GM23338 (cell line): ENCODE measurements around the gene AGBL4. TPM values are rescaled to one million over a fixed set of nuclear protein-coding genes. Genes with fewer than 3 reads are reported as not detected.

ENCODE experiments used
- ATAC-seq: fragments of 200-7000 bp; cut with Tn5 transposase; 3 replicates; pipeline ENCODE4 v1.9.1; 2020
- DNase-seq: peaks from one replicate; pipeline ENCODE4 v3.0.0-alpha.2; 2015; ENCODE audit warnings: low spot score
- H2AFZ ChIP-seq: fragments of 200-600 bp; sonication (generic); 2 replicates; pipeline ENCODE4 v1.8.0; 2016; ENCODE audit warnings: antibody characterized with exemption, mild to moderate bottlenecking, moderate library complexity
- H3F3A ChIP-seq: fragments of 200-600 bp; sonication (generic); replicated peaks from 2 replicates; pipeline ENCODE4 v1.8.0; 2017; ENCODE audit warnings: antibody characterized with exemption, mixed run types, low read depth
- H3K27ac ChIP-seq: fragments of 200-600 bp; sonication (generic); 2 replicates; pipeline ENCODE4 v1.6.1; 2016; ENCODE audit warnings: low read depth
- H3K27me3 ChIP-seq: fragments of 200-600 bp; sonication (generic); 2 replicates; pipeline ENCODE4 v1.8.0; 2016; ENCODE audit warnings: mild to moderate bottlenecking, mixed run types, moderate library complexity; ENCODE audit not compliant: insufficient read depth
- H3K36me3 ChIP-seq: fragments of 200-600 bp; sonication (generic); 2 replicates; pipeline ENCODE4 v1.8.0; 2016; ENCODE audit warnings: mild to moderate bottlenecking; ENCODE audit not compliant: insufficient read depth
- H3K4me1 ChIP-seq: fragments of 200-600 bp; sonication (generic); 2 replicates; pipeline ENCODE4 v1.8.0; 2016; ENCODE audit warnings: mild to moderate bottlenecking, moderate library complexity; ENCODE audit not compliant: insufficient read depth
- H3K4me2 ChIP-seq: fragments of 200-600 bp; sonication (generic); 2 replicates; pipeline ENCODE4 v1.7.1; 2017; ENCODE audit warnings: mixed run types
- H3K4me3 ChIP-seq: fragments of 200-600 bp; sonication (generic); 2 replicates; pipeline ENCODE4 v1.6.1; 2016; ENCODE audit warnings: mixed run types
- H3K79me2 ChIP-seq: fragments of 200-600 bp; sonication (generic); replicated peaks from 2 replicates; pipeline ENCODE4 v1.8.0; 2017; ENCODE audit warnings: mild to moderate bottlenecking; ENCODE audit not compliant: insufficient read depth
- H3K9me2 ChIP-seq: fragments of 200-600 bp; sonication (generic); 2 replicates; pipeline ENCODE4 v1.8.0; 2017; ENCODE audit not compliant: insufficient read depth
- H4K20me1 ChIP-seq: fragments of 200-600 bp; sonication (generic); replicated peaks from 2 replicates; pipeline ENCODE4 v1.8.0; 2017; ENCODE audit warnings: mild to moderate bottlenecking; ENCODE audit not compliant: insufficient read depth
- H3K27ac Mint-ChIP-seq: 2 replicates; pipeline ENCODE4 v1.8.0; 2020; ENCODE audit warnings: inconsistent platforms, mild to moderate bottlenecking, moderate library complexity, mixed read lengths
- H3K27me3 Mint-ChIP-seq: 3 replicates; pipeline ENCODE4 v1.8.0; 2022; ENCODE audit warnings: low read depth, mild to moderate bottlenecking, moderate library complexity, mixed read lengths, inconsistent platforms; ENCODE audit not compliant: insufficient read depth, poor library complexity
- H3K36me3 Mint-ChIP-seq: 3 replicates; pipeline ENCODE4 v1.8.0; 2021; ENCODE audit warnings: low read depth, mild to moderate bottlenecking, inconsistent platforms, moderate library complexity, mixed read lengths
- H3K4me1 Mint-ChIP-seq: 3 replicates; pipeline ENCODE4 v1.8.0; 2020; ENCODE audit warnings: mild to moderate bottlenecking, inconsistent platforms, mixed read lengths
- H3K4me3 Mint-ChIP-seq: 3 replicates; pipeline ENCODE4 v1.8.0; 2021; ENCODE audit warnings: moderate library complexity, mild to moderate bottlenecking, inconsistent platforms, mixed read lengths
- H3K9me3 Mint-ChIP-seq: 3 replicates; pipeline ENCODE4 v1.8.0; 2020; ENCODE audit warnings: moderate library complexity, mild to moderate bottlenecking, inconsistent platforms, mixed read lengths
- CREB1 ChIP-seq: fragments of 250-450 bp; sonication (Bioruptor Pico); IDR thresholded peaks from 2 replicates; pipeline ENCODE4 v1.5.0; 2020; ENCODE audit warnings: low read depth, mild to moderate bottlenecking, moderate library complexity
- EZH2 ChIP-seq: fragments of 200-600 bp; sonication (generic); IDR thresholded peaks from one replicate; pipeline ENCODE4 v1.8.0; 2017; ENCODE audit warnings: antibody characterized with exemption, mild to moderate bottlenecking, low read depth; ENCODE audit not compliant: unreplicated experiment
- EZH2phosphoT487 ChIP-seq: fragments of 200-600 bp; sonication (generic); IDR thresholded peaks from one replicate; pipeline ENCODE4 v1.8.1; 2018; ENCODE audit warnings: antibody characterized with exemption; ENCODE audit not compliant: unreplicated experiment
- JUNB ChIP-seq: IDR thresholded peaks from one replicate; pipeline ENCODE4 v1.6.1; 2016; ENCODE audit warnings: antibody characterized with exemption; ENCODE audit not compliant: unreplicated experiment
- NANOG ChIP-seq: IDR thresholded peaks from 2 replicates; pipeline ENCODE4 v1.6.1; 2016; ENCODE audit warnings: antibody characterized with exemption, borderline replicate concordance
- POLR2AphosphoS5 ChIP-seq: IDR thresholded peaks from 2 replicates; pipeline ENCODE4 v1.6.1; 2016; ENCODE audit warnings: antibody characterized with exemption, low read depth
- STAT1 ChIP-seq: IDR thresholded peaks from one replicate; pipeline ENCODE4 v1.6.1; 2016; ENCODE audit warnings: antibody characterized with exemption; ENCODE audit not compliant: unreplicated experiment
- ZNF114 ChIP-seq: fragments of 250-450 bp; sonication (Bioruptor Pico); IDR thresholded peaks from 2 replicates; pipeline ENCODE4 v1.5.0; 2020; ENCODE audit warnings: mild to moderate bottlenecking, moderate library complexity
- ZNF331 ChIP-seq: fragments of 250-450 bp; sonication (Bioruptor Pico); IDR thresholded peaks from 2 replicates; pipeline ENCODE4 v1.5.0; 2020; ENCODE audit warnings: low read depth, mild to moderate bottlenecking, moderate library complexity
- polyA plus RNA-seq: library from polyadenylated mRNA; unstranded; fragments of >200 nt; fragmentation: Nextera tagmentation; extraction: Ambion mirVana; gene quantifications from 2 replicates; pipeline ENCODE4 v1.2.1, GENCODE V29; 2016
- total RNA-seq: library from RNA; depleted of rRNA; stranded (reverse); fragments of >200 nt; shearing (Covaris generic); gene quantifications from 2 replicates; pipeline ENCODE4 v1.2.3, GENCODE V29; 2014
- TF ChIP-seq, protein P1 (sequence below), 2 experiments: fragments of 200-600 bp in 1 of 2; sonication (generic) in 1 of 2; conservative IDR thresholded peaks; 2 replicates each; pipeline versions ENCODE4 v1.5.1 to v1.6.1; 2016 to 2017; ENCODE audit warnings: antibody characterized with exemption in 2 of 2, low read depth in 2 of 2, mild to moderate bottlenecking in 2 of 2, moderate library complexity in 1 of 2
- TF ChIP-seq, protein P2 (sequence below): IDR thresholded peaks from 2 replicates; pipeline ENCODE4 v1.6.1; 2016; ENCODE audit warnings: antibody characterized with exemption
- TF ChIP-seq, protein P3 (sequence below): IDR thresholded peaks from one replicate; pipeline ENCODE4 v1.6.1; 2018; ENCODE audit warnings: antibody characterized with exemption; ENCODE audit not compliant: unreplicated experiment

Gene AGBL4
- total and polyA plus RNA-seq, 2 experiments from 2014 or later, result 0.91 to 1.5 TPM

DNA sequence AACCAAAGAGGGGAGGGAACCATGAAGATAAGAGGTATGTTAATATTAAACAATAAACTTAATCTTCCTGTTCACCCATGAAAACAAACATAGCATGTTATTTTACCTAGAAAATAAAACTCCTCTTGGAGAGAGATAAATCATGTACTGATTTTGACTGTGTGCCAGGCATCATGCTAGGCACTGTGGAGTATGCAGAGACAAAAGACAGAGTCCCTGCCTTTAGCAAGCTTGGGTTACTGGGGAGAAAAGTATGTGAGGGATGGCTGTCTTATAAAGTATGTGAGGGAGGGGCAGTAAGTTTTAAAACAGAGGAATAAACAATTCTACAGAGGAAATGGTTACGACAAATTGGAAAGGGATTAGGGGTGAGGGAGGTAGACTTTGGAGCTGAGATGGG lies 1117.6 kb downstream of the AGBL4 start:
- Histone ChIP-seq H3K36me3 (no peaks in the 10 kb centered on the region; the same call in 1 of the 2 replicates), H2AFZ (no peak overlapping the region), H3F3A (no peaks in the 10 kb centered on the region), H3K4me3 (no peak overlapping the region), H3K9me2 (no peaks in the 10 kb centered on the region), H3K79me2 (no peaks in the 10 kb centered on the region), H3K27me3 (no peaks in the 10 kb centered on the region), H3K4me2 (no peak overlapping the region), H3K4me1 (no peaks in the 10 kb centered on the region), H3K27ac (no peak overlapping the region), H4K20me1 (no peaks in the 10 kb centered on the region)
- DNase-seq (no peak), ATAC-seq (no peak)
- no peak overlapping the region for H3K4me3 Mint-ChIP-seq
- H3K27ac Mint-ChIP-seq, result no peak overlapping the region
- no peaks in the 10 kb centered on the region for H3K4me1 Mint-ChIP-seq
- TF ChIP-seq POLR2AphosphoS5 (no peak), CREB1 (CRISPR knock-in tag) (no peak)
- H3K27me3 Mint-ChIP-seq, result no peaks in the 10 kb centered on the region
- no peaks in the 10 kb centered on the region for H3K36me3 Mint-ChIP-seq
- no peaks in the 10 kb centered on the region for H3K9me3 Mint-ChIP-seq

DNA sequence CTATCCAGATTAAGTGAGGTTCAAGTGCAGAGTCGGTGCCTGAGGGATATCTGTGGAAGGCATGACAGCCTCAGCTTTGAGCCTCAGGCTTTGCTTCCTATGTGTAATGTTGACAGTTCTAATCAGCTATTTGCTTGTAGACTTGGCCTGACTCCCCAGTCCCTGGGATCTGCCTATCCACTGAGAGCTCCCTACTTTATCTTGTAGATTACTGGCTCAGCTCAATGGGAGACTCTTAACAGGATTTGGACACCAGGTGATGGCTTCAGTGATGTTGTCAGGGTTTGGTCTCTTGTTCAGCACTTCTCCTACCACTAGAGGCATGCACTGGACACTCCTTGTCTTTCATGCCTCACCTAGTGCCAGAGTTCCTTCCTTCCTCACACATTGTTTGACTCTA lies 1120.5 kb downstream of the AGBL4 start:
- H3K27ac ChIP-seq, result no peak overlapping the region
- no peak overlapping the region for H3K4me3 ChIP-seq
- H3K27me3 ChIP-seq, result no peaks in the 10 kb centered on the region
- no peaks in the 10 kb centered on the region for H3K9me2 ChIP-seq
- H3K4me1 Mint-ChIP-seq, result no peaks in the 10 kb centered on the region
- no peak overlapping the region for H3K27ac Mint-ChIP-seq
- DNase-seq, result no peak
- H3K36me3 Mint-ChIP-seq, result no peaks in the 10 kb centered on the region
- no peak overlapping the region for H3K4me2 ChIP-seq
- H3F3A ChIP-seq, result no peaks in the 10 kb centered on the region
- H2AFZ ChIP-seq, result no peak overlapping the region
- no peaks in the 10 kb centered on the region for H3K27me3 Mint-ChIP-seq
- H3K79me2 ChIP-seq, result no peaks in the 10 kb centered on the region
- no peaks in the 10 kb centered on the region for H4K20me1 ChIP-seq
- H3K9me3 Mint-ChIP-seq, result no peaks in the 10 kb centered on the region
- ATAC-seq, result no peak
- H3K36me3 ChIP-seq, result no peaks in the 10 kb centered on the region; the same call in 1 of the 2 replicates
- no peak overlapping the region for H3K4me3 Mint-ChIP-seq
- no peaks in the 10 kb centered on the region for H3K4me1 ChIP-seq
- TF ChIP-seq ZNF331 (CRISPR knock-in tag) (no peak), EZH2 (no peak), NANOG (no peak), STAT1 (no peak), ZNF114 (CRISPR knock-in tag) (no peak), POLR2AphosphoS5 (no peak), CREB1 (CRISPR knock-in tag) (no peak), JUNB (no peak), EZH2phosphoT487 (no peak)
- TF ChIP-seq, protein P1, sequence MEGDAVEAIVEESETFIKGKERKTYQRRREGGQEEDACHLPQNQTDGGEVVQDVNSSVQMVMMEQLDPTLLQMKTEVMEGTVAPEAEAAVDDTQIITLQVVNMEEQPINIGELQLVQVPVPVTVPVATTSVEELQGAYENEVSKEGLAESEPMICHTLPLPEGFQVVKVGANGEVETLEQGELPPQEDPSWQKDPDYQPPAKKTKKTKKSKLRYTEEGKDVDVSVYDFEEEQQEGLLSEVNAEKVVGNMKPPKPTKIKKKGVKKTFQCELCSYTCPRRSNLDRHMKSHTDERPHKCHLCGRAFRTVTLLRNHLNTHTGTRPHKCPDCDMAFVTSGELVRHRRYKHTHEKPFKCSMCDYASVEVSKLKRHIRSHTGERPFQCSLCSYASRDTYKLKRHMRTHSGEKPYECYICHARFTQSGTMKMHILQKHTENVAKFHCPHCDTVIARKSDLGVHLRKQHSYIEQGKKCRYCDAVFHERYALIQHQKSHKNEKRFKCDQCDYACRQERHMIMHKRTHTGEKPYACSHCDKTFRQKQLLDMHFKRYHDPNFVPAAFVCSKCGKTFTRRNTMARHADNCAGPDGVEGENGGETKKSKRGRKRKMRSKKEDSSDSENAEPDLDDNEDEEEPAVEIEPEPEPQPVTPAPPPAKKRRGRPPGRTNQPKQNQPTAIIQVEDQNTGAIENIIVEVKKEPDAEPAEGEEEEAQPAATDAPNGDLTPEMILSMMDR (conservative IDR thresholded peaks at IDR 0.05; ENCODE audit: low read depth in 2 of 2), result no peak; a peak in 1 of 4 replicates
- TF ChIP-seq, protein P2, sequence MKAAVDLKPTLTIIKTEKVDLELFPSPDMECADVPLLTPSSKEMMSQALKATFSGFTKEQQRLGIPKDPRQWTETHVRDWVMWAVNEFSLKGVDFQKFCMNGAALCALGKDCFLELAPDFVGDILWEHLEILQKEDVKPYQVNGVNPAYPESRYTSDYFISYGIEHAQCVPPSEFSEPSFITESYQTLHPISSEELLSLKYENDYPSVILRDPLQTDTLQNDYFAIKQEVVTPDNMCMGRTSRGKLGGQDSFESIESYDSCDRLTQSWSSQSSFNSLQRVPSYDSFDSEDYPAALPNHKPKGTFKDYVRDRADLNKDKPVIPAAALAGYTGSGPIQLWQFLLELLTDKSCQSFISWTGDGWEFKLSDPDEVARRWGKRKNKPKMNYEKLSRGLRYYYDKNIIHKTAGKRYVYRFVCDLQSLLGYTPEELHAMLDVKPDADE, result no peak
- TF ChIP-seq, protein P3, sequence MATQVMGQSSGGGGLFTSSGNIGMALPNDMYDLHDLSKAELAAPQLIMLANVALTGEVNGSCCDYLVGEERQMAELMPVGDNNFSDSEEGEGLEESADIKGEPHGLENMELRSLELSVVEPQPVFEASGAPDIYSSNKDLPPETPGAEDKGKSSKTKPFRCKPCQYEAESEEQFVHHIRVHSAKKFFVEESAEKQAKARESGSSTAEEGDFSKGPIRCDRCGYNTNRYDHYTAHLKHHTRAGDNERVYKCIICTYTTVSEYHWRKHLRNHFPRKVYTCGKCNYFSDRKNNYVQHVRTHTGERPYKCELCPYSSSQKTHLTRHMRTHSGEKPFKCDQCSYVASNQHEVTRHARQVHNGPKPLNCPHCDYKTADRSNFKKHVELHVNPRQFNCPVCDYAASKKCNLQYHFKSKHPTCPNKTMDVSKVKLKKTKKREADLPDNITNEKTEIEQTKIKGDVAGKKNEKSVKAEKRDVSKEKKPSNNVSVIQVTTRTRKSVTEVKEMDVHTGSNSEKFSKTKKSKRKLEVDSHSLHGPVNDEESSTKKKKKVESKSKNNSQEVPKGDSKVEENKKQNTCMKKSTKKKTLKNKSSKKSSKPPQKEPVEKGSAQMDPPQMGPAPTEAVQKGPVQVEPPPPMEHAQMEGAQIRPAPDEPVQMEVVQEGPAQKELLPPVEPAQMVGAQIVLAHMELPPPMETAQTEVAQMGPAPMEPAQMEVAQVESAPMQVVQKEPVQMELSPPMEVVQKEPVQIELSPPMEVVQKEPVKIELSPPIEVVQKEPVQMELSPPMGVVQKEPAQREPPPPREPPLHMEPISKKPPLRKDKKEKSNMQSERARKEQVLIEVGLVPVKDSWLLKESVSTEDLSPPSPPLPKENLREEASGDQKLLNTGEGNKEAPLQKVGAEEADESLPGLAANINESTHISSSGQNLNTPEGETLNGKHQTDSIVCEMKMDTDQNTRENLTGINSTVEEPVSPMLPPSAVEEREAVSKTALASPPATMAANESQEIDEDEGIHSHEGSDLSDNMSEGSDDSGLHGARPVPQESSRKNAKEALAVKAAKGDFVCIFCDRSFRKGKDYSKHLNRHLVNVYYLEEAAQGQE, result no peak
